ENCODE data around the gene BCL2L11.

DNA sequence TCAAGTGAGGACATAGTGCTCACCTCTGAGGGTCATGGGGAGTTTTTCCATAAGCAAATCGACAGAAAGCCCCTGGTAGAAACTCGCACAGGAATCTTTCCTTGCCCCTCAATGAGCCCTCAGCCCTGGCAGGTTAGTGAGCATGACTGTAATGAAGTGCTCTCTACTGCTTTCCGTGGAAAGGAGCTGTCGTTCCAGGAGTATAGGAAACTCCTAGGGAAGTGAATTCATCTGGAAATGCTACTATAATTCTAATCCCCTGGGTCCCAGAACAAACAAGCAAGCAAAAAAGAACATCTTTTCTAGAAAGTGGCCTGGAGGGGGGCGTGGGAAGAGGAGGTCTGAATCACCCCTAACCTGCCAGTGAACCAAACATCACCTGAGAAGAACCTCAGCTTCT, 18.1 kb downstream of the BCL2L11 start:
- no peak for TF ChIP-seq EZH2phosphoT487 (IDR thresholded peaks at IDR 0.05; ENCODE audit: low read depth, severe bottlenecking, unreplicated experiment)
- no peak for TF ChIP-seq EZH2 (IDR thresholded peaks at IDR 0.05; ENCODE audit: borderline replicate concordance)

All from hepatocyte (in vitro differentiated cells).